ENCODE results near the gene CHCHD3.

The CHCHD3 gene

GRCh38 chr7:132771301-132771730, 310.6 kb downstream of the CHCHD3 start:
- no peak for DNase-seq
- Histone ChIP-seq H3K27ac (no peak overlapping the region), H3K27me3 (no peaks in the 10 kb centered on the region), H3K4me3 (no peak overlapping the region), H3K9me3 (peaks cover 2 to 8% (median 8%) of the 10 kb centered on the region in 3 donors), H3K36me3 (no peaks in the 10 kb centered on the region), H3K4me1 (no peaks in the 10 kb centered on the region)
- intact Hi-C loops (cut with DNase I; ENCODE audit: low total_unique reads): no loop called here
- TF ChIP-seq CTCF (IDR thresholded peaks at IDR 0.05): no peak

DNA sequence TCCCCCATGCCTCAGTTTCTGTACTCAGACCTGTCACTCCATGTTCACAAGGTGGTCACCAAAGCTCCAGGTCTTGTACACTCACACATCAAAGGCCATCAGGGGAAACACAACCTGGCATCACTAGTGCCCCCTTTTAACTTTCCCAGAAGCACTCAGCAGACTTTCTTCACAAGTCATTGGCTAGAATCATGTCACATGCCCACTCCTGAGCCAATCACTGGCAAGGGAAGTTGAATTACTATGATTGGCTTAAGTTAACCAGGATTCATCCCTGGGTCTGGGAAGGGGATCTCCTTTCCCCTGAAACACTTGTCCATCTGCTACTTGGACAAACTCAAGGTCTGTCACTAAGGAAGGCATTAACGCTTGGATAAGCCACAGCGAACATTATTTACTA, 311.8 kb downstream of the CHCHD3 start:
- peaks cover 2 to 8% (median 8%) of the 10 kb centered on the region in 3 donors for H3K9me3 ChIP-seq
- H3K27me3 ChIP-seq: no peaks in the 10 kb centered on the region
- H3K27ac ChIP-seq: no peak overlapping the region
- H3K4me3 ChIP-seq: no peak overlapping the region
- H3K4me1 ChIP-seq: no peaks in the 10 kb centered on the region
- no peak for DNase-seq
- intact Hi-C loops (cut with DNase I; ENCODE audit: low total_unique reads): no loop called here
- TF ChIP-seq CTCF (IDR thresholded peaks at IDR 0.05): no peak
- no peaks in the 10 kb centered on the region for H3K36me3 ChIP-seq

GRCh38 chr7:132769280-132769679, 312.6 kb downstream of the CHCHD3 start:
- DNase-seq: no peak
- TF ChIP-seq CTCF (IDR thresholded peaks at IDR 0.05): no peak
- no peaks in the 10 kb centered on the region for H3K27me3 ChIP-seq
- H3K4me1 ChIP-seq: no peaks in the 10 kb centered on the region
- no peak overlapping the region for H3K27ac ChIP-seq
- peaks cover 2 to 8% (median 8%) of the 10 kb centered on the region in 3 donors for H3K9me3 ChIP-seq
- no peak overlapping the region for H3K4me3 ChIP-seq
- H3K36me3 ChIP-seq: no peaks in the 10 kb centered on the region
- intact Hi-C loops (cut with DNase I; ENCODE audit: low total_unique reads): no loop called here

GRCh38 chr7:132768099-132768498, 313.8 kb downstream of the CHCHD3 start:
- Histone ChIP-seq H3K4me3 (no peak overlapping the region), H3K4me1 (no peaks in the 10 kb centered on the region), H3K27ac (no peak overlapping the region), H3K27me3 (no peaks in the 10 kb centered on the region), H3K36me3 (no peaks in the 10 kb centered on the region), H3K9me3 (peaks cover 2 to 8% (median 8%) of the 10 kb centered on the region in 3 donors)
- DNase-seq: no peak
- TF ChIP-seq CTCF (IDR thresholded peaks at IDR 0.05): no peak
- intact Hi-C loops (cut with DNase I; ENCODE audit: low total_unique reads): no loop called here

DNA sequence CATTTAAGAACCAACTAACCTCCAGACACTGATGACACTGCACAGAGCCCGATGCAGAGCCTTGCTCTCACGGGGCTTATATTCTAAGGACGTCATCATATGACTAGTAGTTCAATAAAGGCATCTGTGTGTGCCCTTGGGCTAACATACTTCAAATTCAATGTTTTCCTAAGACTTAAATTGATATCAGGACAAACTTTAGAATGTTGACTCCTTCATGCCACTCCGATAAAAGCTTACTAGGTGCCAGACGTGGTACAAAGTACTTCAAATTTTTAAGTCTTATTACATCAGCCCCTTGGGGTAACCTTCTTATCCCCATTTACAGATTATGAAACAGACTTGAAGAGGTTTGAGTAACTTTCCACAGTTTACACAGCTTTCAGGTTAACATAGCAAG, 314.5 kb downstream of the CHCHD3 start:
- Histone ChIP-seq H3K36me3 (no peaks in the 10 kb centered on the region), H3K9me3 (peaks cover 2 to 8% (median 8%) of the 10 kb centered on the region in 3 donors), H3K27ac (no peak overlapping the region), H3K4me3 (no peak overlapping the region), H3K27me3 (no peaks in the 10 kb centered on the region), H3K4me1 (no peaks in the 10 kb centered on the region)
- no peak for DNase-seq
- intact Hi-C loops (cut with DNase I; ENCODE audit: low total_unique reads): no loop called here
- no peak for TF ChIP-seq CTCF (IDR thresholded peaks at IDR 0.05)

- Histone ChIP-seq H3K27me3 (no peaks in the 10 kb centered on the region), H3K9me3 (peaks cover 2 to 8% (median 8%) of the 10 kb centered on the region in 3 donors), H3K27ac (no peak overlapping the region), H3K4me1 (no peaks in the 10 kb centered on the region), H3K36me3 (no peaks in the 10 kb centered on the region), H3K4me3 (no peak overlapping the region)
- intact Hi-C loops (cut with DNase I; ENCODE audit: low total_unique reads): no loop called here
- TF ChIP-seq CTCF (IDR thresholded peaks at IDR 0.05): no peak
- DNase-seq: no peak
Measured at GRCh38 chr7:132766660-132767059, 315.2 kb downstream of the CHCHD3 start.
